Spleen (tissue), 11 donors: ENCODE measurements around the gene GREB1L. TPM values are rescaled to one million over a fixed set of nuclear protein-coding genes. Genes with fewer than 3 reads are reported as not detected.

Source experiments
- DNase-seq: peaks from one replicate; pipeline ENCODE4 v3.0.0-alpha.2; 2020
- H3K27ac ChIP-seq, 8 donors: fragments of 200-600 bp; sonication (generic) in 7 of 8; 1 replicate in 4 of 8; 2 replicates in 4 of 8; pipeline versions ENCODE4 v1.5.0 to v1.8.0; 2016 to 2021; ENCODE audit warnings: inconsistent platforms in 4 of 8, mild to moderate bottlenecking in 4 of 8, moderate library complexity in 1 of 8
- H3K27me3 ChIP-seq, 7 donors: fragments of 200-600 bp; sonication (generic) in 6 of 7; replicated peaks in 1 of 7; 1 replicate in 4 of 7; 2 replicates in 3 of 7; pipeline versions ENCODE4 v1.5.0 to v1.8.0; 2016 to 2021; ENCODE audit warnings: inconsistent platforms in 3 of 7, mild to moderate bottlenecking in 1 of 7
- H3K36me3 ChIP-seq, 6 donors: fragments of 200-600 bp; sonication (generic) in 5 of 6; 1 replicate in 4 of 6; 2 replicates in 2 of 6; pipeline versions ENCODE4 v1.5.0 to v1.8.0; 2016 to 2021; ENCODE audit warnings: inconsistent platforms in 2 of 6
- H3K4me1 ChIP-seq, 6 donors: fragments of 200-600 bp; sonication (generic) in 5 of 6; 1 replicate in 3 of 6; 2 replicates in 3 of 6; pipeline versions ENCODE4 v1.5.0 to v1.8.0; 2016 to 2021; ENCODE audit warnings: inconsistent platforms in 3 of 6
- H3K4me3 ChIP-seq, 8 donors: fragments of 200-600 bp; sonication (generic) in 7 of 8; 1 replicate in 4 of 8; 2 replicates in 4 of 8; pipeline versions ENCODE4 v1.5.0 to v1.8.0; 2016 to 2021; ENCODE audit warnings: inconsistent platforms in 4 of 8, mild to moderate bottlenecking in 4 of 8, moderate library complexity in 2 of 8
- H3K9me3 ChIP-seq, 8 donors: fragments of 200-600 bp; sonication (generic) in 7 of 8; 1 replicate in 4 of 8; 2 replicates in 4 of 8; pipeline versions ENCODE4 v1.5.0 to v1.8.0; 2016 to 2021; ENCODE audit warnings: inconsistent platforms in 4 of 8
- CTCF ChIP-seq, 11 experiments: fragments of 200-600 bp in 7 of 11; fragments of 450-650 bp in 4 of 11; sonication (generic) in 4 of 11; IDR thresholded peaks in 8 of 11; conservative IDR thresholded peaks in 3 of 11; 1 replicate in 7 of 11; 2 replicates in 4 of 11; pipeline versions ENCODE4 v1.4.0 to v1.8.0; 2016 to 2021; ENCODE audit warnings: antibody characterized with exemption in 11 of 11, inconsistent platforms in 4 of 11, mild to moderate bottlenecking in 1 of 11
- POLR2A ChIP-seq, 3 donors: fragments of 450-650 bp; IDR thresholded peaks; one replicate each; pipeline ENCODE4 v1.5.1; 2017; ENCODE audit warnings: antibody characterized with exemption in 3 of 3, mild to moderate bottlenecking in 1 of 3
- POLR2AphosphoS5 ChIP-seq, 3 donors: sonication (generic); formaldehyde crosslinking; IDR thresholded peaks; one replicate each; pipeline ENCODE4 v1.5.1; 2017; ENCODE audit warnings: antibody characterized with exemption in 3 of 3
- WGBS, 5 donors: extraction: QIAGEN DNeasy Blood & Tissue Kit in 3 of 5; methylation state at CpG; one replicate each; pipeline versions ENCODE4 v1.1.5 to v1.1.7; 2013 to 2018; 5-methylcytosine and 5-hydroxymethylcytosine counted together
- intact Hi-C: fragments of 100-400 bp; cut with DNase I; formaldehyde crosslinking; loops from one replicate; pipeline ENCODE4 v1.15.0; 2023; ENCODE audit warnings: low total_unique reads
- polyA plus RNA-seq, 3 donors: library from polyadenylated mRNA; stranded (reverse); fragments of 200-250 nt; gene quantifications; one replicate each; pipeline ENCODE4 v1.2.1, GENCODE V29; 2013
- total RNA-seq, 7 donors: library from RNA; depleted of rRNA in 3 of 7; stranded (reverse); fragments of >200 nt in 3 of 7; fragmentation: NEBNext Ultra II Directional in 4 of 7; extraction: Animal tissue kit (Norgen Biotek cat#: 25700) in 4 of 7; gene quantifications; one replicate each; pipeline versions ENCODE4 v1.1.0 to v1.2.1, GENCODE V29; 2016 to 2021
- donor health status: healthy with polysubstance abuse.
- donor health status: DM: no; HTN: no; CAD: no; lungs with moderate emphysema.
- donor health status: DM: no; HTN: no; CAD: no.
- donor health status: Bipolar disorder and iron deficiency.
- donor health status: healthy.
- donor health status: DM: no; HTN: no; CAD: no.
- donor health status: DM: yes; HTN: yes; CAD: no.

The GREB1L gene
- total and polyA plus RNA-seq, 10 donors, result under 0.01 to 0.79 (median 0.57) TPM

- WGBS, 5 donors, result 65 to 93% (median 89%) methylated on average over 1 of the region's 1 CpG
These were observed 141.0 kb downstream of the GREB1L start for GRCh38 chr18:21383031-21383430.

GRCh38 chr18:21386523-21387240 lies 144.7 kb downstream of the GREB1L start:
- Histone ChIP-seq H3K36me3 (no peaks in the 10 kb centered on the region), H3K27ac (no peak overlapping the region), H3K9me3 (no peaks in the 10 kb centered on the region), H3K4me1 (no peaks in the 10 kb centered on the region), H3K4me3 (no peak overlapping the region), H3K27me3 (peaks cover 0 to 10% (median 0%) of the 10 kb centered on the region in 7 donors)
- TF ChIP-seq POLR2AphosphoS5 (IDR thresholded peaks at IDR 0.05), result no peak
- TF ChIP-seq CTCF (IDR thresholded peaks at IDR 0.05 in 8 of 11, conservative IDR thresholded peaks at IDR 0.05 in 3 of 11), result no peak
- TF ChIP-seq POLR2A (IDR thresholded peaks at IDR 0.05), result no peak
- DNase-seq, result no peak
- intact Hi-C loops, result no loop called here
- WGBS, 5 donors, result 77 to 91% (median 87%) methylated on average over 11 of the region's 11 CpGs

More at GRCh38 chr18:21383031-21383430, 141.0 kb downstream of the GREB1L start:
- no peak for DNase-seq
- H3K27me3 ChIP-seq, result peaks cover 0 to 10% (median 0%) of the 10 kb centered on the region in 7 donors
- no peaks in the 10 kb centered on the region for H3K36me3 ChIP-seq
- no peaks in the 10 kb centered on the region for H3K9me3 ChIP-seq
- TF ChIP-seq POLR2AphosphoS5 (IDR thresholded peaks at IDR 0.05), result no peak
- TF ChIP-seq CTCF (IDR thresholded peaks at IDR 0.05 in 8 of 11, conservative IDR thresholded peaks at IDR 0.05 in 3 of 11), result no peak
- no peak for TF ChIP-seq POLR2A (IDR thresholded peaks at IDR 0.05)
- no peak overlapping the region for H3K4me3 ChIP-seq
- H3K27ac ChIP-seq, result no peak overlapping the region
- no peaks in the 10 kb centered on the region for H3K4me1 ChIP-seq
- intact Hi-C loops, result no loop called here

GRCh38 chr18:21387886-21388285 lies 145.9 kb downstream of the GREB1L start:
- H3K36me3 ChIP-seq, result no peaks in the 10 kb centered on the region
- TF ChIP-seq POLR2A (IDR thresholded peaks at IDR 0.05) (no peak), CTCF (IDR thresholded peaks at IDR 0.05 in 8 of 11, conservative IDR thresholded peaks at IDR 0.05 in 3 of 11) (no peak), POLR2AphosphoS5 (IDR thresholded peaks at IDR 0.05) (no peak)
- no peak overlapping the region for H3K27ac ChIP-seq
- WGBS, 5 donors, result 71 to 95% (median 83%) methylated on average over 2 of the region's 2 CpGs
- intact Hi-C loops, result no loop called here
- no peaks in the 10 kb centered on the region for H3K9me3 ChIP-seq
- no peak for DNase-seq
- peaks cover 0 to 5% (median 0%) of the 10 kb centered on the region in 7 donors for H3K27me3 ChIP-seq
- no peaks in the 10 kb centered on the region for H3K4me1 ChIP-seq
- H3K4me3 ChIP-seq, result no peak overlapping the region

GRCh38 chr18:21389283-21389682 lies 147.3 kb downstream of the GREB1L start:
- WGBS, 5 donors, result 76 to 93% (median 85%) methylated on average over 2 of the region's 2 CpGs
- Histone ChIP-seq H3K4me3 (no peak overlapping the region), H3K36me3 (no peaks in the 10 kb centered on the region), H3K27ac (no peak overlapping the region), H3K9me3 (no peaks in the 10 kb centered on the region), H3K27me3 (no peaks in the 10 kb centered on the region), H3K4me1 (no peaks in the 10 kb centered on the region)
- DNase-seq, result no peak
- intact Hi-C loops, result no loop called here
- TF ChIP-seq POLR2A (IDR thresholded peaks at IDR 0.05) (no peak), POLR2AphosphoS5 (IDR thresholded peaks at IDR 0.05) (no peak), CTCF (IDR thresholded peaks at IDR 0.05 in 8 of 11, conservative IDR thresholded peaks at IDR 0.05 in 3 of 11) (no peak)
